K562 (cell line): Measurements from ENCODE around the gene MARCHF3. TPM values are rescaled to one million over a fixed set of nuclear protein-coding genes. Genes with fewer than 3 reads are reported as not detected.

Experiments
- ATAC-seq: fragments of 200-7000 bp; cut with Tn5 transposase; 3 replicates; pipeline ENCODE4 v1.9.1; 2020; ENCODE audit warnings: moderate library complexity
- BruUV-seq: library from RNA; stranded (reverse); fragments of 400-500 nt; replicated peaks from 2 replicates; lab custom pipeline; 2021; lab: Mats Ljungman, UMichigan
- CTCF ChIA-PET: fragments of 300-600 bp; formaldehyde crosslinking; extraction: SDS; loops from one replicate; lab custom pipeline; 2021; ENCODE audit warnings: low intra/inter-chr PET ratio; lab: Yijun Ruan, JAX
- POLR2A ChIA-PET: fragments of 300-600, 350-650 bp; sonication (Branson Sonifier 250); formaldehyde crosslinking; extraction: SDS; loops from one replicate; lab custom pipeline; 2021; ENCODE audit warnings: antibody characterized with exemption, inconsistent platforms; lab: Yijun Ruan, JAX
- DNase-seq, 4 experiments: peaks; one replicate each; pipeline versions ENCODE4 v3.0.0 to v3.0.0-alpha.2; 2011 to 2018; ENCODE audit warnings: low spot score in 3 of 4, mixed read lengths in 3 of 4; ENCODE audit errors: extremely low read depth in 1 of 4
- FAIRE-seq: peaks from 2 replicates; lab custom pipeline; 2011; peaks lifted over from hg19 to GRCh38; lab: Jason Lieb, UNC
- H2AFZ ChIP-seq: 2 replicates; pipeline ENCODE4 v1.6.0; 2011; ENCODE audit warnings: low read depth, low read length, control low read depth, inconsistent platforms
- H3K27ac ChIP-seq: fragments of 200-600 bp; 3 replicates; pipeline ENCODE4 v1.8.0; 2011; ENCODE audit warnings: low read depth, mild to moderate bottlenecking, control low read depth, inconsistent platforms, low read length, moderate library complexity, mixed read lengths; ENCODE audit errors: extremely low read depth
- H3K27me3 ChIP-seq, 2 experiments: fragments of 300-600 bp in 1 of 2; 2 replicates in 1 of 2; 3 replicates in 1 of 2; pipeline versions ENCODE4 v1.6.0 to v1.8.0; 2011; ENCODE audit warnings: inconsistent platforms in 2 of 2, low read length in 2 of 2, mild to moderate bottlenecking in 1 of 2, mixed read lengths in 1 of 2, moderate library complexity in 1 of 2; ENCODE audit not compliant: control insufficient read depth in 2 of 2, insufficient read depth in 2 of 2
- H3K36me3 ChIP-seq: fragments of 300-600 bp; 3 replicates; pipeline ENCODE4 v1.8.0; 2011; ENCODE audit warnings: mild to moderate bottlenecking, low read length, inconsistent platforms; ENCODE audit not compliant: control insufficient read depth, insufficient read depth
- H3K4me1 ChIP-seq, 2 experiments: fragments of 200-600 bp in 1 of 2; replicated peaks in 1 of 2; 2 replicates in 1 of 2; 3 replicates in 1 of 2; pipeline versions ENCODE4 v1.5.1 to v1.8.0; 2011; ENCODE audit warnings: inconsistent platforms in 2 of 2, low read length in 2 of 2, mild to moderate bottlenecking in 1 of 2, mixed read lengths in 1 of 2, moderate library complexity in 1 of 2; ENCODE audit not compliant: control insufficient read depth in 2 of 2, insufficient read depth in 2 of 2
- H3K4me2 ChIP-seq: 2 replicates; pipeline ENCODE4 v1.6.1; 2011; ENCODE audit warnings: low read length, control low read depth, inconsistent platforms, mixed read lengths; ENCODE audit not compliant: insufficient read depth
- H3K4me3 ChIP-seq: fragments of 200-600 bp; sonication (generic), shearing (Covaris generic); 2 replicates; pipeline ENCODE4 v1.5.1; 2016; ENCODE audit warnings: control low read depth, inconsistent platforms
- H3K79me2 ChIP-seq: fragments of 200-600 bp; 3 replicates; pipeline ENCODE4 v1.8.0; 2011; ENCODE audit warnings: low read length, inconsistent platforms; ENCODE audit not compliant: control insufficient read depth, insufficient read depth
- H3K9ac ChIP-seq, 2 experiments: 2 replicates each; pipeline versions ENCODE4 v1.6.0 to v1.6.1; 2011; ENCODE audit warnings: low read depth in 2 of 2, low read length in 2 of 2, control low read depth in 1 of 2, inconsistent platforms in 1 of 2, mild to moderate bottlenecking in 1 of 2, mixed read lengths in 1 of 2; ENCODE audit not compliant: insufficient read depth in 1 of 2
- H3K9me1 ChIP-seq: one replicate; pipeline ENCODE4 v1.6.0; 2011; ENCODE audit warnings: inconsistent platforms, mild to moderate bottlenecking, low read length, moderate library complexity; ENCODE audit not compliant: control insufficient read depth, insufficient read depth
- H3K9me3 ChIP-seq: replicated peaks from 2 replicates; pipeline ENCODE4 v1.5.1; 2011; ENCODE audit warnings: low read depth, low read length, inconsistent platforms; ENCODE audit not compliant: control insufficient read depth, insufficient read depth
- H4K20me1 ChIP-seq: replicated peaks from 2 replicates; pipeline ENCODE4 v1.6.1; 2011; ENCODE audit warnings: low read length, inconsistent platforms, mixed read lengths; ENCODE audit not compliant: control insufficient read depth, insufficient read depth
- ARID3B ChIP-seq: fragments of 250-450 bp; sonication (Bioruptor Pico); IDR thresholded peaks from 2 replicates; pipeline ENCODE4 v1.4.0; 2020; ENCODE audit warnings: borderline replicate concordance
- C11orf30 ChIP-seq: fragments of 450-650 bp; IDR thresholded peaks from 2 replicates; pipeline ENCODE4 v1.6.1; 2016; ENCODE audit warnings: low read depth, mild to moderate bottlenecking
- CREB3 ChIP-seq: fragments of 450-650 bp; conservative IDR thresholded peaks from 2 replicates; pipeline ENCODE4 v1.6.1; 2016; ENCODE audit warnings: missing genetic modification characterization, low read depth, mild to moderate bottlenecking, missing compliant biosample characterization, moderate library complexity
- CTBP1 ChIP-seq: fragments of 450-650 bp; IDR thresholded peaks from 2 replicates; pipeline ENCODE4 v1.6.1; 2016; ENCODE audit warnings: borderline replicate concordance
- OTX1 ChIP-seq: fragments of 450-650 bp; formaldehyde crosslinking; IDR thresholded peaks from 2 replicates; pipeline ENCODE4 v1.4.0; 2022; ENCODE audit warnings: mild to moderate bottlenecking
- PRMT5 ChIP-seq: sonication (generic); formaldehyde crosslinking; IDR thresholded peaks from 2 replicates; pipeline ENCODE4 v1.5.0; 2020; ENCODE audit warnings: missing genetic modification reagents
- SIN3B ChIP-seq: fragments of 450-650 bp; IDR thresholded peaks from 2 replicates; pipeline ENCODE4 v1.6.1; 2017; ENCODE audit warnings: low read depth, mild to moderate bottlenecking, moderate library complexity
- SMARCA4 ChIP-seq: fragments of 450-650 bp; IDR thresholded peaks from 2 replicates; pipeline ENCODE4 v1.6.1; 2016
- TAF15 ChIP-seq: fragments of 200-400 bp; formaldehyde crosslinking; IDR thresholded peaks from 2 replicates; pipeline ENCODE4 v1.6.1; 2017; ENCODE audit warnings: mild to moderate bottlenecking, low read depth, low read length, moderate library complexity
- TRIM25 ChIP-seq: fragments of 450-650 bp; IDR thresholded peaks from 2 replicates; pipeline ENCODE4 v1.7.0; 2016; ENCODE audit warnings: borderline replicate concordance
- ZBTB12 ChIP-seq: fragments of 250-450 bp; sonication (Bioruptor Pico); IDR thresholded peaks from 2 replicates; pipeline ENCODE4 v1.4.0; 2020
- ZFP30 ChIP-seq: fragments of 250-450 bp; sonication (Bioruptor Pico); IDR thresholded peaks from 2 replicates; pipeline ENCODE4 v1.8.0; 2022; ENCODE audit warnings: moderate library complexity, mild to moderate bottlenecking, inconsistent platforms, borderline replicate concordance
- ZZZ3 ChIP-seq: fragments of 450-650 bp; IDR thresholded peaks from 2 replicates; pipeline ENCODE4 v1.6.1; 2016; ENCODE audit warnings: antibody characterized with exemption, mild to moderate bottlenecking, moderate library complexity
- WGBS: fragments of 100-300 bp; shearing (Covaris generic); methylation state at CpG from one replicate; pipeline ENCODE4 v1.1.6; 2016; ENCODE audit warnings: low coverage, mixed read lengths; ENCODE audit not compliant: insufficient coverage; ENCODE audit errors: missing lambda C conversion rate; 5-methylcytosine and 5-hydroxymethylcytosine counted together
- in situ Hi-C: fragments of 300-500 bp; cut with MboI; formaldehyde crosslinking; loops from 4 replicates; pipeline ENCODE4 v1.15.0; 2018; ENCODE audit warnings: inconsistent platforms, mixed read lengths
- intact Hi-C: fragments of 100-400 bp; cut with micrococcal nuclease; formaldehyde crosslinking; loops from 2 replicates; pipeline ENCODE4 v1.14.2; 2022
- polyA plus RNA-seq, 8 experiments: library from polyadenylated mRNA; depleted of rRNA in 4 of 8; stranded (reverse) in 5 of 8; unstranded in 3 of 8; fragments of >200 nt; fragmentation: Nextera tagmentation in 2 of 8; fragmentation: Illumina TruSeq in 1 of 8; extraction: Ambion mirVana in 2 of 8; extraction: Trizol in 1 of 8; gene quantifications; 2 replicates each; pipeline versions ENCODE4 v1.2.1 to v1.2.3, GENCODE V29; 2011 to 2014; ENCODE audit warnings: inconsistent platforms in 1 of 8, missing spikeins in 1 of 8
- total RNA-seq, 7 experiments: library from RNA; depleted of rRNA in 6 of 7; stranded (reverse); fragments of >200 nt in 6 of 7; fragmentation: Illumina TruSeq in 2 of 7; extraction: Trizol in 2 of 7; gene quantifications; 2 replicates each; pipeline versions ENCODE4 v1.2.1 to v1.2.3, GENCODE V29; 2011 to 2021; ENCODE audit warnings: low replicate concordance in 1 of 7
- TF ChIP-seq, protein P1 (sequence below), 2 experiments: fragments of 450-650 bp in 1 of 2; sonication (generic) in 1 of 2; formaldehyde crosslinking; conservative IDR thresholded peaks; 2 replicates each; pipeline versions ENCODE4 v1.4.0 to v1.8.1; 2020 to 2022; ENCODE audit warnings: mild to moderate bottlenecking in 1 of 2, missing genetic modification reagents in 1 of 2

Gene MARCHF3
- total and polyA plus RNA-seq, 9 of the 15 experiments (the other 6 are each of a cell fraction or from before 2014, with no cell fraction given) = 5.6 to 37.4 (median 16.5) TPM

DNA sequence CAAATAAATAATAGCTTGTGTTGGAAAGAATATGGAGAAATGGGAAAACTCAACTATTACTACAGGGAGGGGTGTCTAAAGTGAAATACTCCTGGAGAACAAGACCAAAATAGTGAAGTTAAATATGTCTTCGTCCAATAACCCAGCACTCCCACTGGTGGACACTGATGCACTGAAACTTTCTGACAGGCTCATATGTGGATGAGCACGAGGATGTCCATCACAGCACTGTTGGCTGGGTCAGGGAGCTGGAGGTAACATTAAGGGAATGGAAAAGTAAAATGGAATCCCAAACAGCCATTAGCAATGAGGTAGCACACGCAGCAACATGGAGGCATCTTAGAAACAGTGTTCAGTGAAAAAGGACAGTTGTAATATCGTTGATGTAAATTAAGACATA lies 167.0 kb downstream of the MARCHF3 start (continued):
- TF ChIP-seq PRMT5 (no peak), SIN3B (no peak), ZBTB12 (CRISPR knock-in tag) (no peak)

- in situ Hi-C loops (no loop called here), intact Hi-C loops (no loop called here)
- Histone ChIP-seq H3K9ac (no peak overlapping the region), H3K27me3 (no peaks in the 10 kb centered on the region), H3K79me2 (no peaks in the 10 kb centered on the region), H2AFZ (no peak overlapping the region), H3K9me3 (no peaks in the 10 kb centered on the region), H3K27ac (no peak overlapping the region), H3K4me1 (0 out of 5 replicates have a peak, but pooled peaks cover 2 to 5% of the 10 kb centered on the region in 2 experiments), H3K36me3 (no peaks in the 10 kb centered on the region), H3K4me2 (no peak overlapping the region), H3K4me3 (no peak overlapping the region), H3K9me1 (no peaks in the 10 kb centered on the region), H4K20me1 (no peaks in the 10 kb centered on the region)
- FAIRE-seq (no peak), DNase-seq (no peak), ATAC-seq (no peak)
- ChIA-PET CTCF (no interaction called here), POLR2A (no interaction called here)
- TF ChIP-seq ZZZ3 (no peak), CREB3 (no peak), OTX1 (no peak), ARID3B (CRISPR knock-in tag) (no peak), ZFP30 (CRISPR knock-in tag) (no peak), TAF15 (no peak), CTBP1 (no peak), C11orf30 (no peak), TRIM25 (no peak), SMARCA4 (no peak)
- TF ChIP-seq, protein P1, sequence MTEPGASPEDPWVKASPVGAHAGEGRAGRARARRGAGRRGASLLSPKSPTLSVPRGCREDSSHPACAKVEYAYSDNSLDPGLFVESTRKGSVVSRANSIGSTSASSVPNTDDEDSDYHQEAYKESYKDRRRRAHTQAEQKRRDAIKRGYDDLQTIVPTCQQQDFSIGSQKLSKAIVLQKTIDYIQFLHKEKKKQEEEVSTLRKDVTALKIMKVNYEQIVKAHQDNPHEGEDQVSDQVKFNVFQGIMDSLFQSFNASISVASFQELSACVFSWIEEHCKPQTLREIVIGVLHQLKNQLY (CRISPR knock-in tag; conservative IDR thresholded peaks at IDR 0.05) = no peak
- no TSS peak for BruUV-seq
- WGBS = 57% methylated on average over 10 of the region's 11 CpGs
Measured at GRCh38 chr5:126858441-126858840, 171.9 kb downstream of the MARCHF3 start.
